Muscle layer of duodenum (tissue), 2 donors: ENCODE measurements around the gene SUGP1.

Source experiments
- H3K27ac ChIP-seq: one replicate; pipeline ENCODE4 v1.7.0; 2013; ENCODE audit warnings: mild to moderate bottlenecking, low read length
- H3K27me3 ChIP-seq: one replicate; pipeline ENCODE4 v1.7.0; 2013; ENCODE audit warnings: low read depth, mild to moderate bottlenecking, control low read depth, low read length
- H3K36me3 ChIP-seq, 2 donors: one replicate each; pipeline ENCODE4 v1.7.0; 2013; ENCODE audit warnings: low read length in 2 of 2, control low read depth in 1 of 2, mild to moderate bottlenecking in 1 of 2; ENCODE audit not compliant: insufficient read depth in 2 of 2, control insufficient read depth in 1 of 2
- H3K4me1 ChIP-seq, 2 donors: one replicate each; pipeline ENCODE4 v1.7.0; 2013; ENCODE audit warnings: low read length in 2 of 2, mild to moderate bottlenecking in 2 of 2, control low read depth in 1 of 2, moderate library complexity in 1 of 2; ENCODE audit not compliant: insufficient read depth in 2 of 2, control insufficient read depth in 1 of 2
- H3K4me3 ChIP-seq, 2 donors: one replicate each; pipeline ENCODE4 v1.7.0; 2013; ENCODE audit warnings: low read length in 2 of 2, low read depth in 1 of 2, mild to moderate bottlenecking in 1 of 2
- H3K9me3 ChIP-seq, 2 donors: one replicate each; pipeline ENCODE4 v1.7.0; 2013; ENCODE audit warnings: low read length in 2 of 2, control low read depth in 1 of 2, mild to moderate bottlenecking in 1 of 2; ENCODE audit not compliant: control insufficient read depth in 1 of 2
- donor health status: healthy.

SUGP1 gene

GRCh38 chr19:19296953-19297689 is 23.2 kb downstream of the SUGP1 start:
- no peak overlapping the region for H3K27ac ChIP-seq
- no peak overlapping the region for H3K4me3 ChIP-seq
- H3K27me3 ChIP-seq, result no peaks in the 10 kb centered on the region
- no peaks in the 10 kb centered on the region for H3K9me3 ChIP-seq
- peaks cover 17 to 71% of the 10 kb centered on the region in 2 donors for H3K36me3 ChIP-seq
- H3K4me1 ChIP-seq, result no peaks in the 10 kb centered on the region

- Histone ChIP-seq H3K9me3 (no peaks in the 10 kb centered on the region), H3K27me3 (no peaks in the 10 kb centered on the region), H3K4me1 (no peaks in the 10 kb centered on the region), H3K4me3 (no peak overlapping the region), H3K36me3 (peaks cover 12 to 60% of the 10 kb centered on the region in 2 donors), H3K27ac (no peak overlapping the region)
These were observed 25.4 kb downstream of the SUGP1 start for GRCh38 chr19:19294914-19295313.

- no peaks in the 10 kb centered on the region for H3K27me3 ChIP-seq
- peaks cover 16 to 74% of the 10 kb centered on the region in 2 donors for H3K36me3 ChIP-seq
- no peaks in the 10 kb centered on the region for H3K9me3 ChIP-seq
- no peak overlapping the region for H3K4me3 ChIP-seq
- H3K27ac ChIP-seq, result no peak overlapping the region
- no peaks in the 10 kb centered on the region for H3K4me1 ChIP-seq
These were observed 27.7 kb downstream of the SUGP1 start for GRCh38 chr19:19292607-19293006.

DNA sequence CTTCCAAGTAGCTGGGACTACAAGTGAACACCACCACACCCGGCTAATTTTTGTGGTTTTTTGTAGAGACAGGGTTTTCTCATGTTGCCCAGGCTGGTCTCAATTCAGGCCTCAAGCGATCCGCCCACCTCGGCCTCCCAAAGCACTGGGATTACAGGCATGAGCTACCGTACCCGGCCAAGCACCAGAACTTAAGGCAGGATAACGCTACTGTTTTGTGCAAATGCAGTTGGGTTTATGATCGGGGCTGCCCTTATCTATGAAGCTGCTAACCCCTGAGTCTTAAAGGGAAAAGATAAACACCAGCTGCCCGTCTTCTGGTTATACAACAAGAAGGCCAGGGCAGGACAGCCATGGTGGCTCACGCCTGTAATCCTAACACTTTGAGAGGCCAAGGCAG is 34.6 kb downstream of the SUGP1 start:
- no peaks in the 10 kb centered on the region for H3K9me3 ChIP-seq
- H3K36me3 ChIP-seq, result peaks cover 31 to 82% of the 10 kb centered on the region in 2 donors
- H3K27ac ChIP-seq, result no peak overlapping the region
- no peaks in the 10 kb centered on the region for H3K27me3 ChIP-seq
- no peaks in the 10 kb centered on the region for H3K4me1 ChIP-seq
- H3K4me3 ChIP-seq, result no peak overlapping the region

DNA sequence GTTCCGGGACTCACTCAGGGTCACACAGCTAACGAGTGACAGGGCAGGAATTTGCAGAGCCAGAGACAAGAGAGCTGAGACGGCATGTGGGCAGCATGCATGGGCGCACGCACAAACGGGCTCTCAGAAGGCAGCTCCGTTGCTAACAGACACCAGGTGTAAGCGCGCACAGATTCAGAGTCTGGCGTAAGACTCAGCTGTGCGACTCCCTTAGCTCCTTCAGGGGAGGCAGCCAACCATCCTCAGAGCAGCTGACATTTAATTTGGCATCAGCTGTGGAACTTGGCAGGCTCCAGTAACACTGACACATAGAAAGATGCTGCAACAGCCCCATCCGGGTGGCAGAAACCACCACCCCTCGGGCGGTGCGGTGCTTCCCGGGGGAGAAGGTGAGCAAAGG is 39.7 kb downstream of the SUGP1 start:
- no peaks in the 10 kb centered on the region for H3K4me1 ChIP-seq
- H3K4me3 ChIP-seq, result no peak overlapping the region
- no peak overlapping the region for H3K27ac ChIP-seq
- no peaks in the 10 kb centered on the region for H3K27me3 ChIP-seq
- no peaks in the 10 kb centered on the region for H3K9me3 ChIP-seq
- peaks cover 39 to 97% of the 10 kb centered on the region in 2 donors for H3K36me3 ChIP-seq

- no peak overlapping the region for H3K4me3 ChIP-seq
- no peaks in the 10 kb centered on the region for H3K4me1 ChIP-seq
- no peak overlapping the region for H3K27ac ChIP-seq
- no peaks in the 10 kb centered on the region for H3K9me3 ChIP-seq
- peaks cover 39 to 98% of the 10 kb centered on the region in 2 donors for H3K36me3 ChIP-seq
- no peaks in the 10 kb centered on the region for H3K27me3 ChIP-seq
These were observed 40.5 kb downstream of the SUGP1 start for GRCh38 chr19:19279853-19280252.

- Histone ChIP-seq H3K4me3 (no peak overlapping the region), H3K9me3 (no peaks in the 10 kb centered on the region), H3K27ac (no peak overlapping the region), H3K36me3 (peaks cover 34 to 92% of the 10 kb centered on the region in 2 donors), H3K4me1 (no peaks in the 10 kb centered on the region), H3K27me3 (no peaks in the 10 kb centered on the region)
These were observed 41.2 kb downstream of the SUGP1 start for GRCh38 chr19:19279062-19279612.

GRCh38 chr19:19278315-19278714 is 42.0 kb downstream of the SUGP1 start:
- Histone ChIP-seq H3K27me3 (no peaks in the 10 kb centered on the region), H3K27ac (no peak overlapping the region), H3K9me3 (no peaks in the 10 kb centered on the region), H3K36me3 (peaks cover 30 to 84% of the 10 kb centered on the region in 2 donors), H3K4me3 (no peak overlapping the region), H3K4me1 (peaks cover 0 to 2% of the 10 kb centered on the region in 2 donors)

DNA sequence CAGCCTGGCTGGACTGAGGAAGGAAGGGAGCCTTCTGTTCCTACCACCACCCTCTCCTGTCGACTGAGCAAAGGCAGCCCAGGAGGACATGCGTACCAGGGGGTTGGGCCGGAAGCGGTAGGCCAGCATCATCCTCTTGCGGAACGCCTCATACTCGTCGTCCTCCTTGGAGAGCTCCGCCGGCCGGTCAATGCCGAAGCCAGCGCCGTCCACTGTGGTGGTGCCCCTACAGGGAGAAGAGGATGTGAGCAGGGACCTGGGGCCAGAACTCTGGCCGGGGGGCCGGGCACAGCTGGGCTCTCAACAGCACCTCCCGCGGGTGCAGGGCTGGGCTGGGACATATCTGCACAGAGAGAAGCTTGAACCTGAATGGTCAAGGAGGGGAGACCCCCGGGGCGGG is 43.5 kb downstream of the SUGP1 start:
- peaks cover 30 to 69% of the 10 kb centered on the region in 2 donors for H3K36me3 ChIP-seq
- H3K27me3 ChIP-seq, result no peaks in the 10 kb centered on the region
- H3K9me3 ChIP-seq, result no peaks in the 10 kb centered on the region
- H3K4me1 ChIP-seq, result peaks cover 0 to 5% of the 10 kb centered on the region in 2 donors
- no peak overlapping the region for H3K4me3 ChIP-seq
- H3K27ac ChIP-seq, result no peak overlapping the region

DNA sequence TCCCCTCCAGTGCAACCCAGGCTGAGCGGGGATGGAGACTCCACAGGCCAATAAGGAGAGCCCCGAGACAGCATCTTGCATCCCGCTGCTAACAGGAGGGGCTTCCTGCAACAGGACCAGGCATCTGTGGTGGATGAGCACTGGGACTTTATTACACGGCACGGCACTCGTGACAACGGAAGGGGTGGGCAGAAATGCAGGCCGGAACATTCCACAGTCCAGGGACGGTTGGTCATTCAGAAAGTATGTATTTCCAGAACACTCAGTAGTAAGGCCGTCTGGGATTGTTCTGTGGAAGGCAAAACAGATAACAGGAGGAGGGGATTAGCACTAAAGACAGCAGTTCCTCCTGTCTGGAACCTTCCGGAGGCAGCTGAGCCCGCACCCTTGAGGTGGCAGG is 43.9 kb downstream of the SUGP1 start:
- H3K36me3 ChIP-seq, result peaks cover 30 to 64% of the 10 kb centered on the region in 2 donors
- no peak overlapping the region for H3K27ac ChIP-seq
- H3K9me3 ChIP-seq, result no peaks in the 10 kb centered on the region
- H3K27me3 ChIP-seq, result no peaks in the 10 kb centered on the region
- H3K4me1 ChIP-seq, result peaks cover 0 to 5% of the 10 kb centered on the region in 2 donors
- no peak overlapping the region for H3K4me3 ChIP-seq

DNA sequence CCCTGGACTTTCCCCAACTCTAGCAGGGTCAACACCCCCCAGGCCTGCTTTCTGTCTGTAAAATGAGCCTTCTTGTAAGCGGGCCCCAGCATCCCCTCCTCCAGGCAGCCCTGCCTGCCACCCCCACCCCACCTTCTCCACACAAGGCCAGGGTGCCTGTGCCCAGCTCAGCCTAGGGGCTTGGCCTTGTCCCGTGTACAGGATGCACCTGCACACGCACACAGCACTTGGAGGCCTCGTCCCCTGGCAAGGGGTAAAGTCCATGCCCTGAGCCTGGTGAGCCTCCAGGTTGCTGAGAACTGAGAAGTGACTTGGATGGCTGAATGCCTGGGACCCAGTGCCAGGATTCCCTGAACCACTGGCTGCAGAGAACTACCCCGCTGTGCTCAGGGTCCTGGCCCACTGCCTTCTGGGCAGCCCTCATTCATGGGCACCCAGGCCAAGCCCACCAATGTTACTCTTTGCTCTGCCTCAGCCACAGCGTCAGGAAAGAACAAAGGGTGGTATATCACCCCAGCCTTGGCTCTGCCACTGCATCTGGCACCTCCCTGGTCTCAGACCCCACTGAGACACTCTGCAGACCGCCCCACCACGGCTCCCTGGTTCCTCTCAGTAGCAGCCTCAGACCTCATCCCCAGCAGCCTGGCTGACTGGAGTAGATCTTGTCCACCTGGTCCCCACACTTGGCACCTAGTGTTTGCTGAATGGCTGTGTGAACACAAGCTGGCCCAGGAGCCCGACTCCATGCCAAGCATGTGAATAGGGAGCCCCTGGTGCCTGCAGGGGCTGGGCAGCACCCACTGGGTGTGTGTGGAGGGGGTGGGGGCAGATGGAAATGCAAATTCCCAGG is 45.4 kb downstream of the SUGP1 start:
- Histone ChIP-seq H3K27ac (no peak overlapping the region), H3K9me3 (no peaks in the 10 kb centered on the region), H3K27me3 (no peaks in the 10 kb centered on the region), H3K36me3 (peaks cover 20 to 50% of the 10 kb centered on the region in 2 donors), H3K4me1 (peaks cover 0 to 5% of the 10 kb centered on the region in 2 donors), H3K4me3 (no peak overlapping the region)
